HEK293T (cell line): ENCODE results near the gene UBR2.

Experiments used
- CTCF ChIA-PET: fragments of 350-600 bp; formaldehyde crosslinking; extraction: SDS; loops from one replicate; lab custom pipeline; 2021; ENCODE audit warnings: antibody characterized with exemption, inconsistent platforms; lab: Yijun Ruan, JAX
- POLR2A ChIA-PET: fragments of 350-600 bp; formaldehyde crosslinking; extraction: SDS; loops from one replicate; lab custom pipeline; 2020; ENCODE audit warnings: antibody characterized with exemption, inconsistent platforms; lab: Yijun Ruan, JAX
- DNase-seq: peaks from one replicate; pipeline ENCODE4 v3.0.0; 2012; ENCODE audit warnings: mixed read lengths; ENCODE audit errors: extremely low spot score
- ARNT ChIP-seq: fragments of 450-650 bp; IDR thresholded peaks from 2 replicates; pipeline ENCODE4 v1.6.1; 2017; ENCODE audit warnings: mild to moderate bottlenecking
- BHLHE40 ChIP-seq: fragments of 450-650 bp; IDR thresholded peaks from 2 replicates; pipeline ENCODE4 v1.6.1; 2016; ENCODE audit warnings: mild to moderate bottlenecking, moderate library complexity, borderline replicate concordance
- CTBP1 ChIP-seq: fragments of 450-650 bp; IDR thresholded peaks from 2 replicates; pipeline ENCODE4 v1.6.1; 2016; ENCODE audit warnings: borderline replicate concordance
- ELF4 ChIP-seq: fragments of 450-650 bp; IDR thresholded peaks from 2 replicates; pipeline ENCODE4 v1.6.1; 2017; ENCODE audit warnings: antibody characterized with exemption
- FOXA1 ChIP-seq: fragments of 450-650 bp; IDR thresholded peaks from 2 replicates; pipeline ENCODE4 v1.6.1; 2016; ENCODE audit warnings: mild to moderate bottlenecking
- FOXK2 ChIP-seq: fragments of 450-650 bp; IDR thresholded peaks from 2 replicates; pipeline ENCODE4 v1.6.1; 2016; ENCODE audit warnings: mild to moderate bottlenecking
- FOXM1 ChIP-seq: fragments of 450-650 bp; IDR thresholded peaks from 2 replicates; pipeline ENCODE4 v1.6.1; 2017; ENCODE audit warnings: mild to moderate bottlenecking, borderline replicate concordance
- HDGF ChIP-seq: fragments of 450-650 bp; IDR thresholded peaks from 2 replicates; pipeline ENCODE4 v1.6.1; 2017; ENCODE audit warnings: antibody characterized with exemption, borderline replicate concordance
- L3MBTL2 ChIP-seq: fragments of 450-650 bp; conservative IDR thresholded peaks from 2 replicates; pipeline ENCODE4 v1.6.1; 2016; ENCODE audit warnings: mild to moderate bottlenecking
- LEF1 ChIP-seq: fragments of 450-650 bp; IDR thresholded peaks from 2 replicates; pipeline ENCODE4 v1.6.1; 2017; ENCODE audit warnings: mild to moderate bottlenecking, borderline replicate concordance
- NFRKB ChIP-seq: fragments of 450-650 bp; IDR thresholded peaks from 2 replicates; pipeline ENCODE4 v1.6.1; 2016; ENCODE audit warnings: mild to moderate bottlenecking, moderate library complexity
- SP1 ChIP-seq: fragments of 450-650 bp; IDR thresholded peaks from 2 replicates; pipeline ENCODE4 v1.6.1; 2017
- SUZ12 ChIP-seq: fragments of 450-650 bp; IDR thresholded peaks from 2 replicates; pipeline ENCODE4 v1.6.1; 2016; ENCODE audit warnings: mild to moderate bottlenecking
- TARDBP ChIP-seq: fragments of 450-650 bp; IDR thresholded peaks from 2 replicates; pipeline ENCODE4 v1.6.1; 2016
- ZNF384 ChIP-seq: fragments of 450-650 bp; IDR thresholded peaks from 2 replicates; pipeline ENCODE4 v1.6.1; 2016
- TF ChIP-seq, protein P1 (sequence below): fragments of 450-650 bp; IDR thresholded peaks from 2 replicates; pipeline ENCODE4 v1.6.1; 2016

UBR2 gene

DNA sequence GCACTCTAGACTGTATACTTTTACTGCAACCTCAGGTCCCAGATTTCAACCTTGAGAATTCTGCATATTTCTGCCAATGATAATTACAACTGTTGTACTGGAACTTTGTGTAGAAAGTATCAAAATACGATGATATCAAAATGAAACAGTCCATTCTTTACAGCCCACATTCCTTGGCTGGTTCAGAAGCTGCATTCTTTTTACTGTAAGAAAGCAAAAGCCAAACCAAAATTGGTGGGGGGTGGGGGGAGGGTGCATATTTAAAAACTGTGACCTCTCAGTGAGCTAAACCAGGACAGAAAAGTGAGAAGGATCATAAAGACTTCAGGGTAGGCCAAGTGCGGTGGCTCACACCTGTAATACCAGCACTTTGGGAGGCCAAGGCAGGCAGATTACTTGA is 41.8 kb upstream of the UBR2 start:
- TF ChIP-seq TARDBP (no peak), NFRKB (no peak), HDGF (no peak), L3MBTL2 (no peak), ELF4 (no peak), ARNT (no peak), FOXK2 (no peak), LEF1 (no peak), FOXA1 (no peak), SP1 (no peak), ZNF384 (no peak), SUZ12 (no peak), FOXM1 (no peak)
- ChIA-PET CTCF (no interaction called here), POLR2A (interaction anchor here (1.6 kb wide), 1 partner anchor 42 kb away, joined by 4 read pairs; the partner anchor contains the start of gene UBR2)
- no peak for DNase-seq

DNA sequence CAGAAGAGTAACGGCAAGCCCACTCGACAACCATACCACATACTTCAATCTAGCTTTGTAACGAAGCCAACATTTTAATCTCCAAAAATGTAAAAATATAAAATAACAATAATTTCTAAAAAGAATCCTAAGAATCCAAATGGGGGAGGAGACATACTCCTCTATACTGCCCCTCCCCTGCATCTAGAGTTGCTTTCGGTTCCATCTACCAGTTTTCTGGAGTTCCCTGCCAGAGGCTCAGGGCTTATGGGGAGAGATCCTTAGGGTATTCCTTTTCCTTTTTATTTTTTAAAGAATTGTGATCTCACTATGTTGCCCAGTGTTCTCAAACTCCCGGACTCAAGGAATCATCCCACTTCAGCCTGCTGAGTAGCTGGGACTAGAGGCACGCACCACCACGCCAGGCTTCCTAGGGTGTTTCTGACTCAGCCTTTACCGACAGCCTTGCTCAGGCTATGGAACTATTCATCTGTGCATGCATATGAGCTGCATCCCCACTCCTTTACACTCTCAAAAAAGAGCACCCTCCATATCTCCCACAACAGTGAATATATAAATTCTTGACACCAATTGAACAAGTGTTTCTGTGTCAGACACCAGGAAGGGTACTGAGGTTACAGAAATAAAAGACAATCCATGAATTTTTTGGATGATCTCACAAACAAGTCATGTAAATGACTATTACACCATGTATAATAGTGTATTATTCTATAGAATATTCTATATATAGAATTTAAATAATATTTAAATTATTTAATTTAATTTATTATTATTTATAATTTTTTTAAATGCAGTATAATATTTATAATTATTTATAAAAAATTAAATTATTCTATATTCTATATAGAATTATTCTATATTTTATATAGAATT is 40.7 kb upstream of the UBR2 start:
- ChIA-PET POLR2A (no interaction called here), CTCF (no interaction called here)
- no peak for DNase-seq
- TF ChIP-seq NFRKB (no peak), BHLHE40 (no peak), ZNF384 (no peak), HDGF (no peak), TARDBP (no peak), FOXA1 (no peak), L3MBTL2 (no peak), ARNT (no peak), SUZ12 (no peak), FOXK2 (no peak), SP1 (no peak), ELF4 (no peak), FOXM1 (no peak), LEF1 (no peak), CTBP1 (no peak)
- TF ChIP-seq, protein P1, sequence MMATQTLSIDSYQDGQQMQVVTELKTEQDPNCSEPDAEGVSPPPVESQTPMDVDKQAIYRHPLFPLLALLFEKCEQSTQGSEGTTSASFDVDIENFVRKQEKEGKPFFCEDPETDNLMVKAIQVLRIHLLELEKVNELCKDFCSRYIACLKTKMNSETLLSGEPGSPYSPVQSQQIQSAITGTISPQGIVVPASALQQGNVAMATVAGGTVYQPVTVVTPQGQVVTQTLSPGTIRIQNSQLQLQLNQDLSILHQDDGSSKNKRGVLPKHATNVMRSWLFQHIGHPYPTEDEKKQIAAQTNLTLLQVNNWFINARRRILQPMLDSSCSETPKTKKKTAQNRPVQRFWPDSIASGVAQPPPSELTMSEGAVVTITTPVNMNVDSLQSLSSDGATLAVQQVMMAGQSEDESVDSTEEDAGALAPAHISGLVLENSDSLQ, result no peak

DNA sequence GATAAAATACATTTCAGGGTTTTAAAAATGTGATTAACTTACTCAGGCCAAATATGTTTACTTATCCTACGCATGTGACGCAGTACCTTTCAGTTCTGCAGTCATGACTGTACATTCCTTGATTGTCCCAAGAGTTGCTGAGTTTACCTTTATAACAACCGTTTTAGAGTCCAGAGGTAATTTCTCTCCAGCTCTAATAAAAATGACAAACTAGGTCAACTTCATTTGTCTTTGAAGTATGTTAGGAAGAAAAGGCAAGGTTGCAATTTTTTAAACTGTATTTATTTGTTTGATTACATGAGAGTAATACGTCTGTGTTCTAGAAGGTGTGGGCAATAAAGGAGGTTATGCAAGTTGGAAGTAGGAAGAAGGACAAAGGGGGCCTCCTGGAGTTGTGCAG is 38.6 kb upstream of the UBR2 start:
- CTCF ChIA-PET, result interaction anchor here (1.0 kb wide), 1 partner anchor 22 kb away, joined by 3 read pairs; no protein-coding TSS in a partner anchor
- TF ChIP-seq ARNT, result no peak
- TF ChIP-seq FOXK2, result no peak
- no peak for TF ChIP-seq ZNF384
- TF ChIP-seq LEF1, result no peak
- no peak for TF ChIP-seq ELF4
- no peak for TF ChIP-seq HDGF
- TF ChIP-seq TARDBP, result no peak
- TF ChIP-seq, protein P1, result no peak
- TF ChIP-seq CTBP1, result no peak
- TF ChIP-seq NFRKB, result no peak
- no peak for TF ChIP-seq SP1
- POLR2A ChIA-PET, result no interaction called here
- no peak for DNase-seq

DNA sequence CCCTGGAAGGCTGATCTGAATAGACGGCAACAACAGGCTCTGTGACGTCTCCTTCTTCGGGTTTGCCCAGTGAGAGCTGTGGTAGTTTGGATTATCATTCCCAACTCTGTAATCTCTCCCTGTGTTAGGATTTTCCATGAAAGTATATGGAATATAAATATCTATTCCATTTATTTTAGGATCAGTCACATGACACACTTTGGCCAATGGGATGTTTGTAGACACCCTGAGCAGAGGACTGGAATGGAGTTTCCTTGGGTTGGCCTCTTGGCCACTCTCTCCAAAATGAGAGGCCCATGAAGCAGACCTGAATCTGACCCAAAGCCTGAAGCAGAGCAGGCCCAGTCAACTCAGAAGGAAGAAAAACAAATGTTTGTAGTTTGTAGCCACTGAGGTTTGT is 37.2 kb upstream of the UBR2 start:
- ChIA-PET POLR2A (no interaction called here), CTCF (interaction anchor here (1.5 kb wide), 1 partner anchor 21 kb away, joined by 4 read pairs; no protein-coding TSS in a partner anchor)
- no peak for TF ChIP-seq BHLHE40
- no peak for TF ChIP-seq SP1
- TF ChIP-seq HDGF, result no peak
- no peak for TF ChIP-seq FOXM1
- no peak for TF ChIP-seq ARNT
- TF ChIP-seq CTBP1, result no peak
- no peak for DNase-seq

DNA sequence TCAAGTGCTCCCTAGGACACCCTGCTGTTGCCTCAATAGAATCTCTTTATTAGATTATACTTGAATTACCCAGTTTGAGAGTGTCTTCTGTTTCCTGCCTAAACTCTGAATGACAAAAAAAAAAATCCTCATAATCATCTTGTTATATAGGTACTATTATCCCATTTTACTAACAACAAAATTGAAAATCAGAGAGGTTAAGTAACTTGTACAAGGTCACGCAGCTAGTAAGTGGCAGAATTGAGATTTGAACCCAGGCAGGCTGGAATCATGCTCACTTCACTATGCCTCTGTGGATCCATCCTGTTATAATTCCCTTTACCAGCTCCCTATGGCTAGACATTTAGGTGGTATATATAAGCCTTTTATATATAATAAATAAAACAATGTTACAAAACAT is 36.6 kb upstream of the UBR2 start:
- ChIA-PET CTCF (interaction anchor here (0.6 to 1.5 kb wide), 2 partner anchors 20 to 760 kb away, joined by 3 to 4 read pairs; no protein-coding TSS in a partner anchor), POLR2A (no interaction called here)
- TF ChIP-seq LEF1 (no peak), SUZ12 (no peak), FOXK2 (no peak), FOXM1 (no peak)
- no peak for DNase-seq

DNA sequence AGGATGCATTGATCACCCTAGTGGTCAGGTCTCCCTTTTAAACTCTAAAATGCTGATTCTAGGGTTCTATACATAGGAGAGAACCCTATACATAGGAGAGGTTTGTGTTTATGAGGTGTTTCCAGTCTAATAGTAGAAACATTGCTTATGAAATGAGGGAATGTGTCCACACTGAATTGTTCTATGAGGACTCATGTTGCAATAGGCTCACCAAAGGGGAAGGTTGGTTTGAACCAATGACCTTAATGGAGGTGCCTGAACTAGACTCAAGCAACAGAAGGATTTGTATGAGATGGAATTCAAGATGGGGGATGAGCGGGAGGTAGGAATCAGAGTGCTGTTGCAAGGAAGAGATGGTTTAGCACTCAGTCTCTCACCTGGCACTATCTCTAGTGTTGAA is 33.5 kb upstream of the UBR2 start:
- ChIA-PET CTCF (interaction anchor here (0.6 kb wide), 1 partner anchor 169 kb away, joined by 3 read pairs; no protein-coding TSS in a partner anchor), POLR2A (no interaction called here)
- TF ChIP-seq SUZ12 (no peak), L3MBTL2 (no peak), ELF4 (no peak), ZNF384 (no peak)
- DNase-seq, result no peak

DNA sequence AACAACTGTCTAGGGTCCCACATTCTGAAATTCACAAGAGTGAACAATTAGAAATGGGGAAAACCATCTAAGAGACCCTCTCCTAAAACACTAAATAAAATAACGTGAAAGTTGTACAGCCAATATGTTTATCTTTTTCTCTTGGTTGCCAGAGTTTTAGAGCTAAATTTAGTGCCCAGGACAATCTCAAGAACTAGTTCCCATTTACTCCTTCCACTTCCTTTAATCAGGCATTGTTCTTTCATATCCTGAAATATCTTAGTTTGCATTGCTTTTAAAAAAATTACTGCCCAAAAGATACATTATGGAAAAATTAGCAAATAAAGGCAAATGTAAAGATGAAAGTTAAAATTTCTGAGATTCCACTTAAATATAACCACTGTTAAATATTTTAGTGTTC is 33.1 kb upstream of the UBR2 start:
- POLR2A ChIA-PET, result no interaction called here
- no peak for DNase-seq
- TF ChIP-seq NFRKB (no peak), BHLHE40 (no peak), FOXK2 (no peak), SP1 (no peak), FOXA1 (no peak), HDGF (no peak), ELF4 (no peak), FOXM1 (no peak), LEF1 (no peak), ZNF384 (no peak), ARNT (no peak)
- CTCF ChIA-PET, result interaction anchor here (0.6 to 1.4 kb wide), 2 partner anchors 17 to 169 kb away, joined by 3 to 6 read pairs; no protein-coding TSS in a partner anchor
